HCT116 (cell line): ENCODE data around the gene C1orf105. TPM values are rescaled to one million over a fixed set of nuclear protein-coding genes. Genes with fewer than 3 reads are reported as not detected.

Experiments
- ATAC-seq: fragments of 200-7000 bp; cut with Tn5 transposase; 2 replicates; pipeline ENCODE4 v1.9.1; 2020; ENCODE audit warnings: mild to moderate bottlenecking, moderate library complexity
- BruUV-seq: library from RNA; stranded (reverse); fragments of 400-500 nt; replicated peaks from 2 replicates; lab custom pipeline; 2021; lab: Mats Ljungman, UMichigan
- CTCF ChIA-PET: fragments of 300-600 bp; sonication (Branson Sonifier 250); formaldehyde crosslinking; loops from one replicate; lab custom pipeline; 2021; ENCODE audit warnings: antibody characterized with exemption; lab: Charles Lee
- POLR2A ChIA-PET: fragments of 300-600, 350-600 bp; sonication (Branson Sonifier 250); formaldehyde crosslinking; loops from one replicate; lab custom pipeline; 2021; ENCODE audit warnings: antibody characterized with exemption; lab: Charles Lee
- RAD21 ChIA-PET, 2 experiments: fragments of 300-600 bp; sonication (Branson Sonifier 250); formaldehyde crosslinking; loops; one replicate each; lab custom pipeline; 2023; ENCODE audit warnings: low total read pairs in 2 of 2; ENCODE audit not compliant: uncharacterized antibody in 2 of 2, unreplicated experiment in 2 of 2, low non-redundant PET in 1 of 2; lab: Charles Lee
- DNase-seq: peaks from one replicate; pipeline ENCODE4 v3.0.0-alpha.2; 2010; ENCODE audit warnings: low read depth, low spot score
- H2AFZ ChIP-seq: fragments of 200-600 bp; shearing (Covaris generic), sonication (generic); 2 replicates; pipeline ENCODE4 v1.6.1; 2017; ENCODE audit warnings: low read depth, mixed run types, mixed read lengths, antibody characterized with exemption, low read length; ENCODE audit not compliant: poor library complexity, severe bottlenecking
- H3K27ac ChIP-seq: 2 replicates; pipeline ENCODE4 v1.5.1; 2012; ENCODE audit warnings: low read depth, low read length
- H3K27me3 ChIP-seq: fragments of 200-600 bp; sonication (generic); 2 replicates; pipeline ENCODE4 v1.6.1; 2016; ENCODE audit warnings: mixed run types, low read length, mixed read lengths; ENCODE audit not compliant: insufficient read depth
- H3K36me3 ChIP-seq, 2 experiments: fragments of 200-500 bp in 1 of 2; fragments of 200-600 bp in 1 of 2; sonication (Bioruptor generic) in 1 of 2; sonication (generic) in 1 of 2; 2 replicates each; pipeline versions ENCODE4 v1.5.1 to v1.6.1; 2014 to 2016; ENCODE audit warnings: low read length in 2 of 2, inconsistent platforms in 1 of 2, mixed read lengths in 1 of 2, mixed run types in 1 of 2; ENCODE audit not compliant: insufficient read depth in 2 of 2, control insufficient read depth in 1 of 2
- H3K4me1 ChIP-seq, 2 experiments: fragments of 200-600 bp in 1 of 2; sonication (generic) in 1 of 2; 2 replicates each; pipeline versions ENCODE4 v1.5.1 to v1.6.1; 2012 to 2017; ENCODE audit warnings: low read length in 2 of 2, inconsistent platforms in 1 of 2, mild to moderate bottlenecking in 1 of 2, mixed read lengths in 1 of 2, mixed run types in 1 of 2, moderate library complexity in 1 of 2; ENCODE audit not compliant: insufficient read depth in 2 of 2, control insufficient read depth in 1 of 2
- H3K4me2 ChIP-seq: fragments of 200-600 bp; sonication (generic); 2 replicates; pipeline ENCODE4 v1.6.1; 2017; ENCODE audit warnings: mixed run types, low read length, mixed read lengths
- H3K4me3 ChIP-seq, 2 experiments: fragments of 200-600 bp in 1 of 2; sonication (generic) in 1 of 2; replicated peaks in 1 of 2; 2 replicates each; pipeline ENCODE4 v1.5.1; 2011 to 2016; ENCODE audit warnings: low read length in 2 of 2, control low read depth in 1 of 2, low read depth in 1 of 2, mild to moderate bottlenecking in 1 of 2, mixed read lengths in 1 of 2, mixed run types in 1 of 2
- H3K79me2 ChIP-seq: fragments of 200-600 bp; sonication (generic); 2 replicates; pipeline ENCODE4 v1.6.1; 2017; ENCODE audit warnings: mild to moderate bottlenecking, mixed run types, low read length, moderate library complexity, mixed read lengths; ENCODE audit not compliant: insufficient read depth
- H3K9ac ChIP-seq: fragments of 200-600 bp; sonication (generic); 2 replicates; pipeline ENCODE4 v1.6.1; 2016; ENCODE audit warnings: low read length, mixed read lengths
- H3K9me2 ChIP-seq: fragments of 200-600 bp; sonication (generic), shearing (Covaris generic); 2 replicates; pipeline ENCODE4 v1.6.1; 2017; ENCODE audit warnings: mixed run types, mild to moderate bottlenecking, moderate library complexity; ENCODE audit not compliant: insufficient read depth
- H3K9me3 ChIP-seq, 2 experiments: fragments of 200-500 bp in 1 of 2; fragments of 200-600 bp in 1 of 2; sonication (Bioruptor generic) in 1 of 2; sonication (generic) in 1 of 2; 2 replicates each; pipeline ENCODE4 v1.6.1; 2014 to 2017; ENCODE audit warnings: low read length in 2 of 2, mixed read lengths in 2 of 2, inconsistent platforms in 1 of 2, low read depth in 1 of 2, mild to moderate bottlenecking in 1 of 2, mixed run types in 1 of 2, moderate library complexity in 1 of 2; ENCODE audit not compliant: control insufficient read depth in 1 of 2, insufficient read depth in 1 of 2
- H4K20me1 ChIP-seq: fragments of 200-600 bp; sonication (generic), shearing (Covaris generic); 2 replicates; pipeline ENCODE4 v1.6.1; 2017; ENCODE audit warnings: mixed run types, mild to moderate bottlenecking, moderate library complexity; ENCODE audit not compliant: insufficient read depth
- CBX3 ChIP-seq: IDR thresholded peaks from 2 replicates; pipeline ENCODE4 v1.6.1; 2012; ENCODE audit warnings: low read depth
- EGR1 ChIP-seq: IDR thresholded peaks from 2 replicates; pipeline ENCODE4 v1.6.1; 2012; ENCODE audit warnings: low read depth
- FOSL1 ChIP-seq: IDR thresholded peaks from 2 replicates; pipeline ENCODE4 v1.6.1; 2012; ENCODE audit warnings: low read depth
- SIN3A ChIP-seq: IDR thresholded peaks from 2 replicates; pipeline ENCODE4 v1.6.1; 2012; ENCODE audit warnings: low read depth
- YY1 ChIP-seq: IDR thresholded peaks from 2 replicates; pipeline ENCODE4 v1.6.1; 2011; ENCODE audit warnings: low read length, low read depth, moderate library complexity, mild to moderate bottlenecking; ENCODE audit not compliant: insufficient replicate concordance; ENCODE audit errors: extremely low read depth
- ZFX ChIP-seq: fragments of 450-650 bp; IDR thresholded peaks from 2 replicates; pipeline ENCODE4 v1.6.1; 2017
- ZNF274 ChIP-seq: fragments of 200-500 bp; sonication (Bioruptor generic); IDR thresholded peaks from 2 replicates; pipeline ENCODE4 v1.6.1; 2014; ENCODE audit warnings: mild to moderate bottlenecking, low read depth, low read length, inconsistent platforms
- intact Hi-C: fragments of 100-400 bp; cut with micrococcal nuclease; formaldehyde crosslinking; loops from 2 replicates; pipeline ENCODE4 v1.10.0; 2022
- total RNA-seq: library from RNA; stranded (reverse); gene quantifications from one replicate; pipeline ENCODE4 v1.2.1, GENCODE V29; 2021; ENCODE audit not compliant: unreplicated experiment
- TF ChIP-seq, protein P1 (sequence below): IDR thresholded peaks from 2 replicates; pipeline ENCODE4 v1.6.1; 2011; ENCODE audit warnings: mild to moderate bottlenecking, low read length, moderate library complexity; ENCODE audit not compliant: insufficient replicate concordance; ENCODE audit errors: extremely low read depth
- TF ChIP-seq, protein P2 (sequence below): IDR thresholded peaks from 2 replicates; pipeline ENCODE4 v1.6.1; 2012; ENCODE audit warnings: low read depth
- TF ChIP-seq, protein P3 (sequence below): IDR thresholded peaks from 2 replicates; pipeline ENCODE4 v1.6.1; 2012

C1orf105 gene
- total RNA-seq, 1 experiment from 2014 or later, result not detected

- TF ChIP-seq, protein P1, sequence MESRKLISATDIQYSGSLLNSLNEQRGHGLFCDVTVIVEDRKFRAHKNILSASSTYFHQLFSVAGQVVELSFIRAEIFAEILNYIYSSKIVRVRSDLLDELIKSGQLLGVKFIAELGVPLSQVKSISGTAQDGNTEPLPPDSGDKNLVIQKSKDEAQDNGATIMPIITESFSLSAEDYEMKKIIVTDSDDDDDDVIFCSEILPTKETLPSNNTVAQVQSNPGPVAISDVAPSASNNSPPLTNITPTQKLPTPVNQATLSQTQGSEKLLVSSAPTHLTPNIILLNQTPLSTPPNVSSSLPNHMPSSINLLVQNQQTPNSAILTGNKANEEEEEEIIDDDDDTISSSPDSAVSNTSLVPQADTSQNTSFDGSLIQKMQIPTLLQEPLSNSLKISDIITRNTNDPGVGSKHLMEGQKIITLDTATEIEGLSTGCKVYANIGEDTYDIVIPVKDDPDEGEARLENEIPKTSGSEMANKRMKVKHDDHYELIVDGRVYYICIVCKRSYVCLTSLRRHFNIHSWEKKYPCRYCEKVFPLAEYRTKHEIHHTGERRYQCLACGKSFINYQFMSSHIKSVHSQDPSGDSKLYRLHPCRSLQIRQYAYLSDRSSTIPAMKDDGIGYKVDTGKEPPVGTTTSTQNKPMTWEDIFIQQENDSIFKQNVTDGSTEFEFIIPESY, result no peak
Measured at GRCh38 chr1:172380441-172381244, 39.8 kb upstream of the C1orf105 start (continued).

- H3K9ac ChIP-seq, result no peak overlapping the region
- H3K27ac ChIP-seq, result no peak overlapping the region
- no peak for TF ChIP-seq ZNF274
- TF ChIP-seq FOSL1, result no peak
- TF ChIP-seq, protein P1, result no peak
- TF ChIP-seq SIN3A, result no peak
- TF ChIP-seq, protein P2, sequence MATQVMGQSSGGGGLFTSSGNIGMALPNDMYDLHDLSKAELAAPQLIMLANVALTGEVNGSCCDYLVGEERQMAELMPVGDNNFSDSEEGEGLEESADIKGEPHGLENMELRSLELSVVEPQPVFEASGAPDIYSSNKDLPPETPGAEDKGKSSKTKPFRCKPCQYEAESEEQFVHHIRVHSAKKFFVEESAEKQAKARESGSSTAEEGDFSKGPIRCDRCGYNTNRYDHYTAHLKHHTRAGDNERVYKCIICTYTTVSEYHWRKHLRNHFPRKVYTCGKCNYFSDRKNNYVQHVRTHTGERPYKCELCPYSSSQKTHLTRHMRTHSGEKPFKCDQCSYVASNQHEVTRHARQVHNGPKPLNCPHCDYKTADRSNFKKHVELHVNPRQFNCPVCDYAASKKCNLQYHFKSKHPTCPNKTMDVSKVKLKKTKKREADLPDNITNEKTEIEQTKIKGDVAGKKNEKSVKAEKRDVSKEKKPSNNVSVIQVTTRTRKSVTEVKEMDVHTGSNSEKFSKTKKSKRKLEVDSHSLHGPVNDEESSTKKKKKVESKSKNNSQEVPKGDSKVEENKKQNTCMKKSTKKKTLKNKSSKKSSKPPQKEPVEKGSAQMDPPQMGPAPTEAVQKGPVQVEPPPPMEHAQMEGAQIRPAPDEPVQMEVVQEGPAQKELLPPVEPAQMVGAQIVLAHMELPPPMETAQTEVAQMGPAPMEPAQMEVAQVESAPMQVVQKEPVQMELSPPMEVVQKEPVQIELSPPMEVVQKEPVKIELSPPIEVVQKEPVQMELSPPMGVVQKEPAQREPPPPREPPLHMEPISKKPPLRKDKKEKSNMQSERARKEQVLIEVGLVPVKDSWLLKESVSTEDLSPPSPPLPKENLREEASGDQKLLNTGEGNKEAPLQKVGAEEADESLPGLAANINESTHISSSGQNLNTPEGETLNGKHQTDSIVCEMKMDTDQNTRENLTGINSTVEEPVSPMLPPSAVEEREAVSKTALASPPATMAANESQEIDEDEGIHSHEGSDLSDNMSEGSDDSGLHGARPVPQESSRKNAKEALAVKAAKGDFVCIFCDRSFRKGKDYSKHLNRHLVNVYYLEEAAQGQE, result no peak
- TF ChIP-seq ZFX, result no peak
- TF ChIP-seq, protein P3, sequence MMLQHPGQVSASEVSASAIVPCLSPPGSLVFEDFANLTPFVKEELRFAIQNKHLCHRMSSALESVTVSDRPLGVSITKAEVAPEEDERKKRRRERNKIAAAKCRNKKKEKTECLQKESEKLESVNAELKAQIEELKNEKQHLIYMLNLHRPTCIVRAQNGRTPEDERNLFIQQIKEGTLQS, result no peak
- TF ChIP-seq CBX3, result no peak
- no peak for TF ChIP-seq EGR1
- no peak for TF ChIP-seq YY1
- H3K4me1 ChIP-seq, result no peaks in the 10 kb centered on the region
- DNase-seq (no peak), ATAC-seq (no peak)
- intact Hi-C loops, result no loop called here
- no peaks in the 10 kb centered on the region for H3K9me3 ChIP-seq
- H3K4me2 ChIP-seq, result no peak overlapping the region
- H3K79me2 ChIP-seq, result no peaks in the 10 kb centered on the region
- ChIA-PET RAD21 (no interaction called here), CTCF (interaction anchor here (0.8 kb wide), 1 partner anchor 18 kb away, joined by 4 read pairs; no protein-coding TSS in a partner anchor), POLR2A (no interaction called here)
- no peaks in the 10 kb centered on the region for H3K36me3 ChIP-seq
- H4K20me1 ChIP-seq, result no peaks in the 10 kb centered on the region
- no TSS peak for BruUV-seq
- no peaks in the 10 kb centered on the region for H3K9me2 ChIP-seq
- H3K4me3 ChIP-seq, result no peak overlapping the region
- H2AFZ ChIP-seq, result no peak overlapping the region
- H3K27me3 ChIP-seq, result no peaks in the 10 kb centered on the region
Measured at GRCh38 chr1:172381946-172382345, 38.5 kb upstream of the C1orf105 start.
